Hematopoietic multipotent progenitor cell treated with erythropoietin and hydrocortisone succinate and interleukin-3 and kit ligand, for 4 days (in vitro differentiated cells): ENCODE data around the gene HACD1.

Experiments
- DNase-seq: peaks from one replicate; pipeline ENCODE4 v3.0.0-alpha.2; 2015

HACD1 gene

GRCh38 chr10:17576768-17577167 is 40.4 kb downstream of the HACD1 start:
- peak; percentile 73 for DNase-seq

GRCh38 chr10:17564911-17565310 is 52.3 kb downstream of the HACD1 start:
- DNase-seq = no peak

- no peak for DNase-seq
These were observed 53.7 kb downstream of the HACD1 start for GRCh38 chr10:17563452-17563851.

GRCh38 chr10:17562614-17563013 is 54.6 kb downstream of the HACD1 start:
- no peak for DNase-seq

- DNase-seq = no peak
These were observed 56.1 kb downstream of the HACD1 start for GRCh38 chr10:17561111-17561510.

- DNase-seq = no peak
These were observed 59.7 kb downstream of the HACD1 start for GRCh38 chr10:17557459-17557858.

- no peak for DNase-seq
These were observed 68.4 kb downstream of the HACD1 start for GRCh38 chr10:17548770-17549169.

GRCh38 chr10:17548162-17548561 is 69.0 kb downstream of the HACD1 start:
- peak; percentile 27 for DNase-seq

- DNase-seq = no peak
These were observed 70.1 kb downstream of the HACD1 start for GRCh38 chr10:17547060-17547459.

GRCh38 chr10:17544465-17544864 is 72.7 kb downstream of the HACD1 start:
- no peak for DNase-seq
